ENCODE measurements around the gene TEAD3. TPM values are rescaled to one million over a fixed set of nuclear protein-coding genes. Genes with fewer than 3 reads are reported as not detected.
"Not testable (repeated sequence)": the region's sequence is repeated elsewhere in the genome, so short reads cannot be mapped to it uniquely, and the experiment has no call there.

TEAD3 gene
- total and polyA plus RNA-seq, 2 experiments from 2014 or later, result 15.0 to 26.5 TPM

DNA sequence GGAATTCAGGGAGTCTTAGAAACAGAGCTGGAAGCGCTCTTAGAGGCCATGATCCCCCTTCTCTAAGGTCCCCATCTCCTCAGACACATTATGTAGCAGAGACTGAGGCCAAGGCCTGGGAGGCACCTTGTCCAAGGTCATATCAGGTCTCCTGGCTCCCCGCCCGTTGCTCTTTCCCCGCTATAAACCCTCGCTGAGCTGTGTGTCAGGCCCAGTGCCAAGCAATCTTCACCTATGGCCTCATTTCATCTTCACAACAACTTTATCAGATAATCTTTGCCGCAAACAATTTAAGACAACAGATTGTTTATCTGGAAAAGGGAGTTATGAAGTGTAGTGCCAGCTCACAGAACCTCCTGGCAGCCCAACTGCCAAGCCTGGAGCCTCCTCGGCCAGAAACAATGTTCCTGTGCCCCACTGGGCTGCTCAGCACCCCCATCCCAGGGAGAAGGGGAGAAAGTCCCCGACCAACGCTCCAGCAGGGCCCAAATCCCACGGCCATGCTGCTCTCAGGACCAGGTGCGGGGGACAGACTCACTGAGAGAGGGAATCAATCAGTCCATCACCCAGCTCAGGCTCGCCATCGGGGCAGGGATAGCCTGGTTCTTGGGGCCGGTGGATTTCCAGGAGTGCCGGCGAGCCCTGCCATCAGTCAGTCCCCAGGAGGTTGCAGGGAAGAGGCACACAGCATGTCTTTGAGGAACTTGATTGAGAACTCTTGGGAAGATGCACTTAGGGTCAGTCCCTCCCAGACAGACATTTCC, 61.6 kb downstream of the TEAD3 start (continued):
- TF ChIP-seq, protein P1, sequence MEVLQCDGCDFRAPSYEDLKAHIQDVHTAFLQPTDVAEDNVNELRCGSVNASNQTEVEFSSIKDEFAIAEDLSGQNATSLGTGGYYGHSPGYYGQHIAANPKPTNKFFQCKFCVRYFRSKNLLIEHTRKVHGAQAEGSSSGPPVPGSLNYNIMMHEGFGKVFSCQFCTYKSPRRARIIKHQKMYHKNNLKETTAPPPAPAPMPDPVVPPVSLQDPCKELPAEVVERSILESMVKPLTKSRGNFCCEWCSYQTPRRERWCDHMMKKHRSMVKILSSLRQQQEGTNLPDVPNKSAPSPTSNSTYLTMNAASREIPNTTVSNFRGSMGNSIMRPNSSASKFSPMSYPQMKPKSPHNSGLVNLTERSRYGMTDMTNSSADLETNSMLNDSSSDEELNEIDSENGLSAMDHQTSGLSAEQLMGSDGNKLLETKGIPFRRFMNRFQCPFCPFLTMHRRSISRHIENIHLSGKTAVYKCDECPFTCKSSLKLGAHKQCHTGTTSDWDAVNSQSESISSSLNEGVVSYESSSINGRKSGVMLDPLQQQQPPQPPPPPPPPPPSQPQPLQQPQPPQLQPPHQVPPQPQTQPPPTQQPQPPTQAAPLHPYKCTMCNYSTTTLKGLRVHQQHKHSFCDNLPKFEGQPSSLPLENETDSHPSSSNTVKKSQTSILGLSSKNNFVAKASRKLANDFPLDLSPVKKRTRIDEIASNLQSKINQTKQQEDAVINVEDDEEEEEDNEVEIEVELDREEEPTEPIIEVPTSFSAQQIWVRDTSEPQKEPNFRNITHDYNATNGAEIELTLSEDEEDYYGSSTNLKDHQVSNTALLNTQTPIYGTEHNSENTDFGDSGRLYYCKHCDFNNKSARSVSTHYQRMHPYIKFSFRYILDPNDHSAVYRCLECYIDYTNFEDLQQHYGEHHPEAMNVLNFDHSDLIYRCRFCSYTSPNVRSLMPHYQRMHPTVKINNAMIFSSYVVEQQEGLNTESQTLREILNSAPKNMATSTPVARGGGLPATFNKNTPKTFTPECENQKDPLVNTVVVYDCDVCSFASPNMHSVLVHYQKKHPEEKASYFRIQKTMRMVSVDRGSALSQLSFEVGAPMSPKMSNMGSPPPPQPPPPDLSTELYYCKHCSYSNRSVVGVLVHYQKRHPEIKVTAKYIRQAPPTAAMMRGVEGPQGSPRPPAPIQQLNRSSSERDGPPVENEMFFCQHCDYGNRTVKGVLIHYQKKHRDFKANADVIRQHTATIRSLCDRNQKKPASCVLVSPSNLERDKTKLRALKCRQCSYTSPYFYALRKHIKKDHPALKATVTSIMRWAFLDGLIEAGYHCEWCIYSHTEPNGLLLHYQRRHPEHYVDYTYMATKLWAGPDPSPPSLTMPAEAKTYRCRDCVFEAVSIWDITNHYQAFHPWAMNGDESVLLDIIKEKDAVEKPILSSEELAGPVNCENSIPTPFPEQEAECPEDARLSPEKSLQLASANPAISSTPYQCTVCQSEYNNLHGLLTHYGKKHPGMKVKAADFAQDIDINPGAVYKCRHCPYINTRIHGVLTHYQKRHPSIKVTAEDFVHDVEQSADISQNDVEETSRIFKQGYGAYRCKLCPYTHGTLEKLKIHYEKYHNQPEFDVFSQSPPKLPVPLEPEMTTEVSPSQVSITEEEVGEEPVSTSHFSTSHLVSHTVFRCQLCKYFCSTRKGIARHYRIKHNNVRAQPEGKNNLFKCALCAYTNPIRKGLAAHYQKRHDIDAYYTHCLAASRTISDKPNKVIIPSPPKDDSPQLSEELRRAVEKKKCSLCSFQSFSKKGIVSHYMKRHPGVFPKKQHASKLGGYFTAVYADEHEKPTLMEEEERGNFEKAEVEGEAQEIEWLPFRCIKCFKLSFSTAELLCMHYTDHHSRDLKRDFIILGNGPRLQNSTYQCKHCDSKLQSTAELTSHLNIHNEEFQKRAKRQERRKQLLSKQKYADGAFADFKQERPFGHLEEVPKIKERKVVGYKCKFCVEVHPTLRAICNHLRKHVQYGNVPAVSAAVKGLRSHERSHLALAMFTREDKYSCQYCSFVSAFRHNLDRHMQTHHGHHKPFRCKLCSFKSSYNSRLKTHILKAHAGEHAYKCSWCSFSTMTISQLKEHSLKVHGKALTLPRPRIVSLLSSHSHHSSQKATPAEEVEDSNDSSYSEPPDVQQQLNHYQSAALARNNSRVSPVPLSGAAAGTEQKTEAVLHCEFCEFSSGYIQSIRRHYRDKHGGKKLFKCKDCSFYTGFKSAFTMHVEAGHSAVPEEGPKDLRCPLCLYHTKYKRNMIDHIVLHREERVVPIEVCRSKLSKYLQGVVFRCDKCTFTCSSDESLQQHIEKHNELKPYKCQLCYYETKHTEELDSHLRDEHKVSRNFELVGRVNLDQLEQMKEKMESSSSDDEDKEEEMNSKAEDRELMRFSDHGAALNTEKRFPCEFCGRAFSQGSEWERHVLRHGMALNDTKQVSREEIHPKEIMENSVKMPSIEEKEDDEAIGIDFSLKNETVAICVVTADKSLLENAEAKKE (CRISPR knock-in tag; IDR thresholded peaks at IDR 0.05), result no peak
- TF ChIP-seq ZNF331 (CRISPR knock-in tag; IDR thresholded peaks at IDR 0.05; ENCODE audit: low read depth), result no peak

DNA sequence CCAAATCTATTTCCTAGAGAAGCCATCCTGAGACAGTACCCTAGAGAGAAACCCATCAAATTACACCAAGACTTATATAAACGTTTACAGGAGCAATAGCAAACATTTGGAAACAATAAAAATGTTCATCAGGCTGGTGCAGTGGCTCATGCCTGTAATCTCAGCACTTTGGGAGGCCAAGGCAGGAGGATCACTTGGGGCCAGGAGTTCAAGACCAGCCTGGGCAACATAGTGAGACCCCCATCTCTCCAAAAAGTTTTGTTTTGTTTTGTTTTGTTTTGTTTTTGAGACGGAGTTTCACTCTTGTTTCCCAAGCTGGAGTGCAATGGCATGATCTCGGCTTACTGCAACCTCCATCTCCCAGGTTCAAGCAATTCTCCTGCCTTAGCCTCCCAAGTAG, 64.2 kb downstream of the TEAD3 start:
- H3K4me2 ChIP-seq; H2AFZ ChIP-seq; DNase-seq (ENCODE audit: low spot score); H4K20me1 ChIP-seq (replicated peaks; ENCODE audit: insufficient read depth); H3K79me2 ChIP-seq (replicated peaks; ENCODE audit: insufficient read depth); H3K27ac ChIP-seq (ENCODE audit: low read depth); ATAC-seq; H3K27me3 ChIP-seq (ENCODE audit: insufficient read depth); H3K36me3 ChIP-seq (ENCODE audit: insufficient read depth); H3K9me2 ChIP-seq (ENCODE audit: insufficient read depth); H3K4me3 ChIP-seq; H3K4me3 Mint-ChIP-seq; H3K27ac Mint-ChIP-seq; H3K27me3 Mint-ChIP-seq (ENCODE audit: insufficient read depth, low read depth, poor library complexity); H3F3A ChIP-seq (replicated peaks; ENCODE audit: low read depth): not testable (repeated sequence)
- Mint-ChIP-seq H3K36me3 (ENCODE audit: low read depth) (peaks cover 22% of the 10 kb centered on the region), H3K9me3 (peaks cover 23% of the 10 kb centered on the region), H3K4me1 (peaks cover 12% of the 10 kb centered on the region)
- H3K4me1 ChIP-seq (ENCODE audit: insufficient read depth), result peaks cover 14% of the 10 kb centered on the region

DNA sequence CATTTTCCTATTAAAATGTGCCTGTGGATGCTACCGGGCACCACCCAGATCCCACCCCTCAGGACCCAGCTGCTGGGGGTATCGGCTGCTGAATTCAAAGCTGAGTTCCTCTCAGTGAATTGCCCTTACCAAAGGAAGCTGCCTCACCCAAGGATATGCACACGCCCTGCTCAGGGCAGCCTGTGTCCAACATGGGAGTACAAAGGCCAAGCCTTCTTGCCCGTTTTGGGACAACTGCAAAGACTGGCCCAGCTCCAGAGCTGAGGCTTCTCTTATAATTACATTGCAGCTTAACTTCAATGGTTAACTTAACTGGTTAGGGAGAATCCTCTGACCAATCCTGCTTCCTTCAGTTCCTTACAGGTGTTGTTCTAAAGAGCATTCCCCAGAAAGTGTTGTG, 64.6 kb downstream of the TEAD3 start:
- no peak for ATAC-seq

More for the DNA sequence above, 64.6 kb downstream of the TEAD3 start:
- peaks cover 3% of the 10 kb centered on the region; the same call in 1 of the 2 replicates for H3K36me3 ChIP-seq (ENCODE audit: insufficient read depth)
- H3K9me3 Mint-ChIP-seq, result peaks cover 23% of the 10 kb centered on the region
- no peak overlapping the region for H2AFZ ChIP-seq
- H3F3A ChIP-seq (replicated peaks; ENCODE audit: low read depth), result no peaks in the 10 kb centered on the region
- H4K20me1 ChIP-seq (replicated peaks; ENCODE audit: insufficient read depth), result no peaks in the 10 kb centered on the region
- no peak overlapping the region for H3K4me3 ChIP-seq
- H3K79me2 ChIP-seq (replicated peaks; ENCODE audit: insufficient read depth), result no peaks in the 10 kb centered on the region
- no peak overlapping the region for H3K27ac ChIP-seq (ENCODE audit: low read depth)
- peaks cover 15% of the 10 kb centered on the region for H3K4me1 ChIP-seq (ENCODE audit: insufficient read depth)
- peaks cover 14% of the 10 kb centered on the region for H3K4me1 Mint-ChIP-seq
- TF ChIP-seq ZNF114 (CRISPR knock-in tag; IDR thresholded peaks at IDR 0.05) (no peak), STAT1 (IDR thresholded peaks at IDR 0.05; ENCODE audit: unreplicated experiment) (no peak), JUNB (IDR thresholded peaks at IDR 0.05; ENCODE audit: unreplicated experiment) (no peak), POLR2AphosphoS5 (IDR thresholded peaks at IDR 0.05; ENCODE audit: low read depth) (no peak), EZH2phosphoT487 (IDR thresholded peaks at IDR 0.05; ENCODE audit: unreplicated experiment) (no peak)
- TF ChIP-seq, protein P2, sequence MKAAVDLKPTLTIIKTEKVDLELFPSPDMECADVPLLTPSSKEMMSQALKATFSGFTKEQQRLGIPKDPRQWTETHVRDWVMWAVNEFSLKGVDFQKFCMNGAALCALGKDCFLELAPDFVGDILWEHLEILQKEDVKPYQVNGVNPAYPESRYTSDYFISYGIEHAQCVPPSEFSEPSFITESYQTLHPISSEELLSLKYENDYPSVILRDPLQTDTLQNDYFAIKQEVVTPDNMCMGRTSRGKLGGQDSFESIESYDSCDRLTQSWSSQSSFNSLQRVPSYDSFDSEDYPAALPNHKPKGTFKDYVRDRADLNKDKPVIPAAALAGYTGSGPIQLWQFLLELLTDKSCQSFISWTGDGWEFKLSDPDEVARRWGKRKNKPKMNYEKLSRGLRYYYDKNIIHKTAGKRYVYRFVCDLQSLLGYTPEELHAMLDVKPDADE (IDR thresholded peaks at IDR 0.05), result no peak
- TF ChIP-seq, protein P3, sequence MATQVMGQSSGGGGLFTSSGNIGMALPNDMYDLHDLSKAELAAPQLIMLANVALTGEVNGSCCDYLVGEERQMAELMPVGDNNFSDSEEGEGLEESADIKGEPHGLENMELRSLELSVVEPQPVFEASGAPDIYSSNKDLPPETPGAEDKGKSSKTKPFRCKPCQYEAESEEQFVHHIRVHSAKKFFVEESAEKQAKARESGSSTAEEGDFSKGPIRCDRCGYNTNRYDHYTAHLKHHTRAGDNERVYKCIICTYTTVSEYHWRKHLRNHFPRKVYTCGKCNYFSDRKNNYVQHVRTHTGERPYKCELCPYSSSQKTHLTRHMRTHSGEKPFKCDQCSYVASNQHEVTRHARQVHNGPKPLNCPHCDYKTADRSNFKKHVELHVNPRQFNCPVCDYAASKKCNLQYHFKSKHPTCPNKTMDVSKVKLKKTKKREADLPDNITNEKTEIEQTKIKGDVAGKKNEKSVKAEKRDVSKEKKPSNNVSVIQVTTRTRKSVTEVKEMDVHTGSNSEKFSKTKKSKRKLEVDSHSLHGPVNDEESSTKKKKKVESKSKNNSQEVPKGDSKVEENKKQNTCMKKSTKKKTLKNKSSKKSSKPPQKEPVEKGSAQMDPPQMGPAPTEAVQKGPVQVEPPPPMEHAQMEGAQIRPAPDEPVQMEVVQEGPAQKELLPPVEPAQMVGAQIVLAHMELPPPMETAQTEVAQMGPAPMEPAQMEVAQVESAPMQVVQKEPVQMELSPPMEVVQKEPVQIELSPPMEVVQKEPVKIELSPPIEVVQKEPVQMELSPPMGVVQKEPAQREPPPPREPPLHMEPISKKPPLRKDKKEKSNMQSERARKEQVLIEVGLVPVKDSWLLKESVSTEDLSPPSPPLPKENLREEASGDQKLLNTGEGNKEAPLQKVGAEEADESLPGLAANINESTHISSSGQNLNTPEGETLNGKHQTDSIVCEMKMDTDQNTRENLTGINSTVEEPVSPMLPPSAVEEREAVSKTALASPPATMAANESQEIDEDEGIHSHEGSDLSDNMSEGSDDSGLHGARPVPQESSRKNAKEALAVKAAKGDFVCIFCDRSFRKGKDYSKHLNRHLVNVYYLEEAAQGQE (IDR thresholded peaks at IDR 0.05; ENCODE audit: unreplicated experiment), result no peak
- no peak for DNase-seq (ENCODE audit: low spot score)
- H3K9me2 ChIP-seq (ENCODE audit: insufficient read depth), result no peaks in the 10 kb centered on the region
- H3K27me3 ChIP-seq (ENCODE audit: insufficient read depth), result no peaks in the 10 kb centered on the region
- H3K27me3 Mint-ChIP-seq (ENCODE audit: insufficient read depth, low read depth, poor library complexity), result no peaks in the 10 kb centered on the region
- H3K36me3 Mint-ChIP-seq (ENCODE audit: low read depth), result peaks cover 22% of the 10 kb centered on the region
- H3K4me3 Mint-ChIP-seq, result no peak overlapping the region
- H3K4me2 ChIP-seq, result no peak overlapping the region
- no peak overlapping the region for H3K27ac Mint-ChIP-seq

Data from GM23338 (cell line).